H9 (cell line): Measurements from ENCODE around the gene CDC6. TPM values are rescaled to one million over a fixed set of nuclear protein-coding genes. Genes with fewer than 3 reads are reported as not detected.

Experiments used
- DNase-seq: peaks from one replicate; pipeline ENCODE4 v3.0.0-alpha.2; 2017
- H2AFZ ChIP-seq: one replicate; pipeline ENCODE4 v1.6.1; 2013; ENCODE audit warnings: mild to moderate bottlenecking, low read length, control low read depth, moderate library complexity
- H2AK5ac ChIP-seq: 2 replicates; pipeline ENCODE4 v1.6.1; 2013; ENCODE audit warnings: low read length, control low read depth, mixed read lengths; ENCODE audit not compliant: insufficient read length
- H2BK120ac ChIP-seq: one replicate; pipeline ENCODE4 v1.6.1; 2013; ENCODE audit warnings: low read depth, mild to moderate bottlenecking, low read length, control low read depth, inconsistent platforms; ENCODE audit not compliant: poor library complexity, severe bottlenecking
- H2BK12ac ChIP-seq: 2 replicates; pipeline ENCODE4 v1.6.1; 2013; ENCODE audit warnings: low read length, control low read depth, mixed read lengths, low read depth; ENCODE audit not compliant: insufficient read length
- H2BK15ac ChIP-seq: 2 replicates; pipeline ENCODE4 v1.6.1; 2013; ENCODE audit warnings: low read depth, low read length, control low read depth
- H2BK20ac ChIP-seq: one replicate; pipeline ENCODE4 v1.6.1; 2013; ENCODE audit warnings: low read depth, mild to moderate bottlenecking, low read length, control low read depth, inconsistent platforms; ENCODE audit not compliant: poor library complexity, severe bottlenecking
- H2BK5ac ChIP-seq: 2 replicates; pipeline ENCODE4 v1.6.1; 2013; ENCODE audit warnings: low read length, control low read depth, mixed read lengths; ENCODE audit not compliant: insufficient read length
- H3K14ac ChIP-seq: 2 replicates; pipeline ENCODE4 v1.6.1; 2013; ENCODE audit warnings: low read length, control low read depth; ENCODE audit not compliant: insufficient read depth
- H3K18ac ChIP-seq: 2 replicates; pipeline ENCODE4 v1.6.1; 2013; ENCODE audit warnings: low read depth, mild to moderate bottlenecking, mixed read lengths, low read length, control low read depth; ENCODE audit not compliant: insufficient read length
- H3K23ac ChIP-seq: 2 replicates; pipeline ENCODE4 v1.6.1; 2013; ENCODE audit warnings: low read length, control low read depth, mixed read lengths, low read depth; ENCODE audit not compliant: insufficient read length
- H3K23me2 ChIP-seq: 2 replicates; pipeline ENCODE4 v1.6.1; 2013; ENCODE audit warnings: low read depth, mild to moderate bottlenecking, mixed read lengths, low read length, control low read depth; ENCODE audit not compliant: insufficient read length, poor library complexity, severe bottlenecking
- H3K27ac ChIP-seq: 2 replicates; pipeline ENCODE4 v1.5.1; 2013; ENCODE audit warnings: low read length, control low read depth, mixed read lengths, low read depth; ENCODE audit not compliant: insufficient read length
- H3K27me3 ChIP-seq: 2 replicates; pipeline ENCODE4 v1.6.1; 2013; ENCODE audit warnings: low read length, control low read depth, inconsistent platforms; ENCODE audit not compliant: insufficient read depth
- H3K4ac ChIP-seq: 2 replicates; pipeline ENCODE4 v1.6.1; 2013; ENCODE audit warnings: low read depth, mild to moderate bottlenecking, control low read depth, inconsistent platforms, low read length, moderate library complexity
- H3K4me1 ChIP-seq: 2 replicates; pipeline ENCODE4 v1.6.1; 2013; ENCODE audit warnings: low read length, control low read depth, inconsistent platforms; ENCODE audit not compliant: insufficient read depth
- H3K4me2 ChIP-seq: 2 replicates; pipeline ENCODE4 v1.6.1; 2013; ENCODE audit warnings: low read length, control low read depth, mixed read lengths; ENCODE audit not compliant: insufficient read length, insufficient read depth
- H3K56ac ChIP-seq: 2 replicates; pipeline ENCODE4 v1.6.1; 2013; ENCODE audit warnings: low read depth, mild to moderate bottlenecking, mixed read lengths, low read length, control low read depth; ENCODE audit not compliant: insufficient read length
- H3K79me1 ChIP-seq: 2 replicates; pipeline ENCODE4 v1.6.1; 2013; ENCODE audit warnings: low read depth, mild to moderate bottlenecking, moderate library complexity, low read length, control low read depth, inconsistent platforms; ENCODE audit not compliant: insufficient read depth, poor library complexity, severe bottlenecking
- H3K79me2 ChIP-seq: 2 replicates; pipeline ENCODE4 v1.6.1; 2013; ENCODE audit warnings: low read length, control low read depth, inconsistent platforms; ENCODE audit not compliant: insufficient read depth
- H3K9ac ChIP-seq: 2 replicates; pipeline ENCODE4 v1.6.1; 2013; ENCODE audit warnings: low read length, control low read depth, mixed read lengths; ENCODE audit not compliant: insufficient read length; ENCODE audit errors: extremely low read depth
- H3K9me3 ChIP-seq: one replicate; pipeline ENCODE4 v1.6.1; 2013; ENCODE audit warnings: low read depth, low read length, inconsistent platforms; ENCODE audit not compliant: control insufficient read depth
- H3T11ph ChIP-seq: one replicate; pipeline ENCODE4 v1.6.1; 2013; ENCODE audit warnings: mild to moderate bottlenecking, low read length, control low read depth, inconsistent platforms
- H4K20me1 ChIP-seq: one replicate; pipeline ENCODE4 v1.6.1; 2013; ENCODE audit not compliant: control insufficient read depth, insufficient read length, insufficient read depth
- H4K5ac ChIP-seq: 2 replicates; pipeline ENCODE4 v1.6.1; 2013; ENCODE audit warnings: low read depth, mild to moderate bottlenecking, mixed read lengths, low read length, control low read depth; ENCODE audit not compliant: insufficient read length
- H4K8ac ChIP-seq: replicated peaks from 2 replicates; pipeline ENCODE4 v1.6.1; 2013; ENCODE audit warnings: low read length, control low read depth, mixed read lengths, low read depth; ENCODE audit not compliant: insufficient read length
- H4K91ac ChIP-seq: 2 replicates; pipeline ENCODE4 v1.6.1; 2013; ENCODE audit warnings: low read depth, mild to moderate bottlenecking, moderate library complexity, mixed read lengths, low read length, control low read depth; ENCODE audit not compliant: insufficient read length
- H3K27ac Mint-ChIP-seq, 3 experiments: 2 replicates in 2 of 3; 3 replicates in 1 of 3; pipeline ENCODE4 v1.8.0; 2020 to 2021; ENCODE audit warnings: mixed read lengths in 3 of 3, mild to moderate bottlenecking in 1 of 3, moderate library complexity in 1 of 3
- H3K27me3 Mint-ChIP-seq: 2 replicates; pipeline ENCODE4 v1.8.0; 2021; ENCODE audit warnings: low read depth, mild to moderate bottlenecking, moderate library complexity, mixed read lengths
- H3K36me3 Mint-ChIP-seq, 3 experiments: 2 replicates in 2 of 3; 3 replicates in 1 of 3; pipeline ENCODE4 v1.8.0; 2020 to 2021; ENCODE audit warnings: low read depth in 3 of 3, mixed read lengths in 3 of 3; ENCODE audit not compliant: insufficient read depth in 1 of 3
- H3K4me1 Mint-ChIP-seq, 2 experiments: 2 replicates each; pipeline ENCODE4 v1.8.0; 2020; ENCODE audit warnings: mixed read lengths in 2 of 2
- H3K4me3 Mint-ChIP-seq, 2 experiments: 2 replicates in 1 of 2; 3 replicates in 1 of 2; pipeline ENCODE4 v1.8.0; 2020 to 2021; ENCODE audit warnings: mild to moderate bottlenecking in 2 of 2, mixed read lengths in 2 of 2, moderate library complexity in 1 of 2
- H3K9me3 Mint-ChIP-seq, 2 experiments: 2 replicates in 1 of 2; 3 replicates in 1 of 2; pipeline ENCODE4 v1.8.0; 2020; ENCODE audit warnings: mild to moderate bottlenecking in 2 of 2, mixed read lengths in 2 of 2, moderate library complexity in 1 of 2
- WGBS: extraction: QIAGEN DNeasy Blood & Tissue Kit; methylation state at CpG from one replicate; pipeline ENCODE4 v1.1.7; 2013; ENCODE audit warnings: missing lambda C conversion rate, low lambda C conversion rate, mixed read lengths; ENCODE audit not compliant: insufficient read length; ENCODE audit errors: extremely low coverage; 5-methylcytosine and 5-hydroxymethylcytosine counted together
- total RNA-seq: library from RNA; stranded (reverse); gene quantifications from 2 replicates; pipeline ENCODE4 v1.2.1, GENCODE V29; 2021
- TF ChIP-seq, protein P1 (sequence below): fragments of 200-600 bp; sonication (generic); conservative IDR thresholded peaks from 3 replicates; pipeline ENCODE4 v1.8.0; 2021; ENCODE audit warnings: antibody characterized with exemption, mild to moderate bottlenecking

CDC6 gene
- total RNA-seq, 1 experiment from 2014 or later = 131 TPM

DNA sequence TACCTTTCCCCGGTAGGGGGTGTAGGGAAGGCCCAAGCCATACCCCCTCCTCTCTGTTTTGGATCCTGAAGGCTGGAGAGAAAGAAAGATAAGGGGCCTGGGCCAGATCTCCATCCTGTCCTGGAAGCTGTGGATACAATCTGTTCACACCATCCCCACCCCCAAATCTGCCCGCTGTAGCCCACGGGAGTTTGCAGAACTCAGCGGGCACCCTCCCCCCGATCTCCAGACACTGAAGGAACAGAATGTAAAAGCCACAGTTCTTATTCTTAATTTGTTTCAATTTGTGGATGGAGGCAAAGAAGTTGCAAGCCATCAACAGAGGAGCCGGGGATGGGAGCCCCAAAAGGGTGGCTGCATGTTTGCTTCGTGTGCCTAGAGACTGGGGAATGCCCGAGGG is 49.7 kb downstream of the CDC6 start:
- Histone ChIP-seq H3K9me3 (no peaks in the 10 kb centered on the region), H3K79me2 (no peaks in the 10 kb centered on the region), H3K9ac (no peak overlapping the region), H2BK120ac (no peak overlapping the region), H3K14ac (no peak overlapping the region), H4K8ac (no peak overlapping the region), H3K4me2 (no peak overlapping the region), H2BK20ac (no peak overlapping the region), H3K4me1 (peaks cover 2% of the 10 kb centered on the region; the same call in 1 of the 2 replicates), H3K23me2 (peaks cover 11% of the 10 kb centered on the region), H4K91ac (no peak overlapping the region), H3K18ac (no peak overlapping the region), H4K5ac (no peak overlapping the region), H3K23ac (no peak overlapping the region), H4K20me1 (peaks cover 3% of the 10 kb centered on the region), H2AFZ (no peak overlapping the region), H2BK12ac (no peak overlapping the region), H3K27me3 (no peaks in the 10 kb centered on the region; the same call in 1 of the 2 replicates), H2BK5ac (no peak overlapping the region), H2AK5ac (no peak overlapping the region), H3K56ac (no peak overlapping the region), H3K27ac (no peak overlapping the region), H3K4ac (no peak overlapping the region), H2BK15ac (no peak overlapping the region), H3K79me1 (no peaks in the 10 kb centered on the region), H3T11ph (no peak overlapping the region)
- H3K36me3 Mint-ChIP-seq = peaks cover 3 to 6% (median 6%) of the 10 kb centered on the region in 3 experiments; a peak in 6 of 7 replicates
- DNase-seq = no peak
- H3K9me3 Mint-ChIP-seq = no peaks in the 10 kb centered on the region
- no peak overlapping the region for H3K27ac Mint-ChIP-seq
- TF ChIP-seq, protein P1, sequence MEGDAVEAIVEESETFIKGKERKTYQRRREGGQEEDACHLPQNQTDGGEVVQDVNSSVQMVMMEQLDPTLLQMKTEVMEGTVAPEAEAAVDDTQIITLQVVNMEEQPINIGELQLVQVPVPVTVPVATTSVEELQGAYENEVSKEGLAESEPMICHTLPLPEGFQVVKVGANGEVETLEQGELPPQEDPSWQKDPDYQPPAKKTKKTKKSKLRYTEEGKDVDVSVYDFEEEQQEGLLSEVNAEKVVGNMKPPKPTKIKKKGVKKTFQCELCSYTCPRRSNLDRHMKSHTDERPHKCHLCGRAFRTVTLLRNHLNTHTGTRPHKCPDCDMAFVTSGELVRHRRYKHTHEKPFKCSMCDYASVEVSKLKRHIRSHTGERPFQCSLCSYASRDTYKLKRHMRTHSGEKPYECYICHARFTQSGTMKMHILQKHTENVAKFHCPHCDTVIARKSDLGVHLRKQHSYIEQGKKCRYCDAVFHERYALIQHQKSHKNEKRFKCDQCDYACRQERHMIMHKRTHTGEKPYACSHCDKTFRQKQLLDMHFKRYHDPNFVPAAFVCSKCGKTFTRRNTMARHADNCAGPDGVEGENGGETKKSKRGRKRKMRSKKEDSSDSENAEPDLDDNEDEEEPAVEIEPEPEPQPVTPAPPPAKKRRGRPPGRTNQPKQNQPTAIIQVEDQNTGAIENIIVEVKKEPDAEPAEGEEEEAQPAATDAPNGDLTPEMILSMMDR = no peak
- H3K27me3 Mint-ChIP-seq = peaks cover 92% of the 10 kb centered on the region
- no CpG with 5 or more reads among the region's 8 CpGs for WGBS
- H3K4me3 Mint-ChIP-seq = no peak overlapping the region
- H3K4me1 Mint-ChIP-seq = peaks cover 12 to 19% of the 10 kb centered on the region in 2 experiments
